RCC 7860 (cell line): Measurements from ENCODE around the gene GSDMA.
"Not testable (repeated sequence)": the region's sequence is repeated elsewhere in the genome, so short reads cannot be mapped to it uniquely, and the experiment has no call there.

Experiments used
- DNase-seq: peaks from one replicate; pipeline ENCODE4 v3.0.0-alpha.2; 2015; ENCODE audit warnings: low spot score
- FAIRE-seq: peaks from 2 replicates; lab custom pipeline; 2012; peaks lifted over from hg19 to GRCh38; lab: Jason Lieb, UNC

GSDMA gene

DNA sequence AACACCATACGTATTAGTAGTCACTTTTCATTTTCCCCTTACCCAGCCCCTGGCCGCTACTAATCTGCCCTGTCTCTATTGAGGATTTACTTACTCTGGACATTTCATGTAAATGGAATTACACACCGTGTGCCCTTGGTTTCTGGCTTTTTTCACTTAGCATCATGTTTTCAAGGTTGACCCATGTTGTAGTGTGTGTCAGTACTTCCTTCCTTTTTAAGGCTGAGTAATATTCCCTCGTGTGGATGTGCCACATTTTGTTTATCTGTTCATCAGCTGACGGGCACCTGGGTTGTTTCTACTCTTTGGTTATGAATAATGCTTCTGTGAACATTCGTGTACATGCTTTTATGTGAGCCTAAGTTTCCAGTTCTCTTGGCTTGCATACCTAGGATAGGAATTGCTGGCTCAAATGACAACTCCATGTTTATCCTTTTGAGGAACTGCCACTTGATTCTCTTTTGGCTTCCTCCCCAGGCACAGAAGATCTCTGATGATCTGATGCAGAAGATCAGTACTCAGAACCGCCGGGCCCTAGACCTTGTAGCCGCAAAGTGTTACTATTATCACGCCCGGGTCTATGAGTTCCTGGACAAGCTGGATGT is 25.5 kb downstream of the GSDMA start:
- no peak for FAIRE-seq
- DNase-seq = no peak

DNA sequence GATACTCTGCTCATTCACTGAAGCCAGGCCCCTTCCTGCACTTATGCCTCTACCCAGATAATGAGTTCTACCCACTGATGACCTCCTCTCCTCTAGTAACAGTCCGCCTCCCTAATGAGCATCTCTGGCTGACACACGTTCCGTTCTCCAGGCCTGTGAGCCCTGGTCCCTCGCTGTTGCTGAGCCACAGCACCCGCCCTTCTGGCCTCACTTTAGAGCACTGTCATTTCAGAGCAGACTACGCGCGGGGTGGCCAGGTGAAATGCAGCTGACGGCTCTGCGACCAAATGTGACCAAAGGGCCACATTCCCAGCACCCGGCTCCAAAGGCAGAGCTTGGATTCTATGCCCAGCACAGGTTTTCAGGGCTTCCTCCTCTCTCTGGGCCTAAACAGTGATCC is 31.6 kb downstream of the GSDMA start:
- no peak for FAIRE-seq

DNA sequence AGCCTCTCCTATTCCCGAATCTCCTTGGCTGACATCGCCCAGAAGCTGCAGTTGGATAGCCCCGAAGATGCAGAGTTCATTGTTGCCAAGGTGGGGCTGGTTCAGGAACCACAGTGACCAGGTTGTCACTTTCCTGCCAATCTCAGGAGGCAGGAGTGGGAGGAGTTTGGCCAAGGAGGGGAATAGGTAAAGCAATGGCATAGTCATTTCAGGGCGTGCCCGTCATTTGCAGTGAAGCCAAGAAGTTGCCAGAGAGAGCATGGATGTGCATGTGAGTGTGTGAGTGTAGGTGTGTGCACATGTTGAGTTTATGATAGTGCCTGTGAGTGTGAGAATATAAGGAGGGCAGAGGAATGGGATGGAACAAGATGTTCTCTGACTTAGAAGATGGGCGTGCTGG is 32.6 kb downstream of the GSDMA start:
- FAIRE-seq = no peak
- no peak for DNase-seq

More for the DNA sequence above, 31.6 kb downstream of the GSDMA start:
- no peak for DNase-seq

DNA sequence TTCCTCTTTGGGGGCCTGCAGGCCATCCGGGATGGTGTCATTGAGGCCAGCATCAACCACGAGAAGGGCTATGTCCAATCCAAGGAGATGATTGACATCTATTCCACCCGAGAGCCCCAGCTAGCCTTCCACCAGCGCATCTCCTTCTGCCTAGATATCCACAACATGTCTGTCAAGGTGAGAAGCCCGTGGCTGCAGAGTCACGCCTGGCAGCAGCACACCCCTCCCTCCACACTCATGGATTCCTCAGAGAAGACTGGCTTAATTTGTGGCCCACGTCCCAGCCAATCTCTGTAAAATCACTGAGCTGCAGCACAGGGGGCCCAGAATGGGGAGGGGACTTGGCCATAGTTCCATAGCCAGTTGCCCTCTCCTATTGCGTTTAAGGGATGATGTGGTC is 33.4 kb downstream of the GSDMA start:
- FAIRE-seq = no peak

DNA sequence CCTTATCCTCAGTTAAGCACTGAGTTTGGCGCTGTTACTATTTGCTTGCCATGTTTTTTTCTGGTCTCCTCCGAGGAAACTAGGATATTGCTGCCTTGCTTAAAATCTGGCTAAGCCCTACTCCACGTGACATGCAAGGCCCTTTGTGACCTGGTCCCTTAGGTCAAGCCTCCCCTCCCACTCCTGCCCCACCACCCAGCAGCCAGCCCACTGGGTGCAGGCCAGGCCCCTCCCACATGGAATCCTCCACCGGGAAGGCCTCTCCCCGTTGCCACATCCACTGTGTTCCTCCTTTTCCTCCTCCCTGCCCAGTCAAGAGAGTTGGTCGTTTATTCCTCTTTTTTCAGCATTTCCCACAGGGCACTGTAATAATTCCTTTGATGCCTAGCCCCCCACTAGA is 34.0 kb downstream of the GSDMA start:
- no peak for DNase-seq
- FAIRE-seq = no peak

More for the DNA sequence above, 33.4 kb downstream of the GSDMA start:
- DNase-seq = no peak

DNA sequence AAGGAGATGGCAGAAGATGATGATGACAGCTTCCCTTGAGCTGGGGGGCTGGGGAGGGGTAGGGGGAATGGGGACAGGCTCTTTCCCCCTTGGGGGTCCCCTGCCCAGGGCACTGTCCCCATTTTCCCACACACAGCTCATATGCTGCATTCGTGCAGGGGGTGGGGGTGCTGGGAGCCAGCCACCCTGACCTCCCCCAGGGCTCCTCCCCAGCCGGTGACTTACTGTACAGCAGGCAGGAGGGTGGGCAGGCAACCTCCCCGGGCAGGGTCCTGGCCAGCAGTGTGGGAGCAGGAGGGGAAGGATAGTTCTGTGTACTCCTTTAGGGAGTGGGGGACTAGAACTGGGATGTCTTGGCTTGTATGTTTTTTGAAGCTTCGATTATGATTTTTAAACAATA is 34.7 kb downstream of the GSDMA start:
- no peak for FAIRE-seq

DNA sequence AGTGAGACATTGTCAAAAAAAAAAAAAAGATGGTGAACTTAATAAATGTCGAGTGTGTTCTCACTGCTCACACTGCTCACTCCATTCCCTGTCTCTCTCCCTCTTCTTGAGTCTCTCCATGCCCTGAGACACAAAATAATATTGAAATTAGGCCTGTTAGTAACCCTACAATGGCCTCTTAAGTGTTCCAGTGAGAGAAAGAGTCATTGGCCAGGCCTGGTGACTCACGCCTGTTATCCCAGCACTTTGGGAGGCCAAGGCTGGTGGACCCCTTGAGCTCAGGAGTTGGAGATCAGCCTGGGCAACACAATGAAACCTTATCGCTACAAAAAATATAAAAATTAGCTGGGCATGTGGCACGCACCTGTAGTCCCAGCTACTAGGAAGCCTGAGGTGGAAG is 36.3 kb downstream of the GSDMA start:
- no peak for DNase-seq
- FAIRE-seq = no peak

More for the DNA sequence above, 34.7 kb downstream of the GSDMA start:
- no peak for DNase-seq

DNA sequence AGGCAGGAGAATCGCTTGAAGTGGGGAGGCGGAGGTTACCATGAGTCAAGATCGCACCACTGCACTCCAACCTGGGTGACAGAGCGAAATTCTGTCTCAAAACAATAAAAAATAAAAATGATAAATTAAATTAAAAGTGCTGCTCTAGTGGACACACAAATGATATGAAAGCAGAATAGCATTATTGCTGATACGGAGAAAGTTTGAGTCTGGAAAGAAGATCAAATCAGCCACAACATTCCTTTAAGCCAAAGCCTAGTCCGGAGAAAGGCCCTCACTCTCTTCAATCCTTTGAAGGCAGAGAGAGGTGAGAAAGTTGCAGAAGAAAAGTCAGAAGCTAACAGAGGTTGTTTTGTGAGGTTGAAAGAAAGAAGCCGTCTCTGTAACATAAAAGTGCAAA is 37.4 kb downstream of the GSDMA start:
- DNase-seq = no peak
- no peak for FAIRE-seq

DNA sequence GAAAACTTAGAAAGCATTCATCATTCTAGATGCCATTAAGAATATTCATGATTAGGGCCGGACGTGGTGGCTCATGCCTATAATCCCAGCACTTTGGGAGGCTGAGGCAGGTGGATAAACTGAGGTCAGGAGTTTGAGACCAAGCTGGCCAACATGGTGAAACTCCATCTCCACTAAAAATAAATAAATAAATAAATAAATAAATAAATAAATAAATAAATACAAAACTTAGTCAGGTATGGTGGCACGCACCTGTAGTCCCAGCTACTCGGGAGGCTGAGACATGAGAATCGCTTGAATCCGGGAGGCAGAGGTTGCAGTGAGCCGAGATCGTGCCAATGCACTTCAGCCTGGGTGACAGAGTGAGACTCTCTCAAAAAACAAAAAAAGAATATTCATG is 38.5 kb downstream of the GSDMA start:
- not testable (repeated sequence) for DNase-seq, FAIRE-seq

DNA sequence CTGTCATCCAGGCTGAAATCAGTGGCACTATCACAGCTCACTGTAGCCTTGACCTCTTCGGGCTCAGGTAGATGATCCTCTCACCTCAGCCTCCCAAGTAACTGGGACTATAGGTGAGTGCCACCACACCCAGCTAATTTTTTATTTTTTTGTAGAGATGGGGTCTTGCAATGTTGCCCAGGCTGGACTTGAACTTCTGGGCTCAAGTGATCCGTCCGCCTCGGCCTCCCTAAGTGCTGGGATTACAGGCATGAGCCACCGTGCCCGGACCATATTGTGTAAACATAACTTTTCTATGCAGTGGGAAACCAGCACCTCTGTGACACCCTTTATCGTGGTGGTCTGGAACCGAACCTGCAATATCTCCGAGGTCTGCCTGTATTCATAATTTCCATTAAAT is 41.3 kb downstream of the GSDMA start:
- no peak for FAIRE-seq
- DNase-seq = no peak

DNA sequence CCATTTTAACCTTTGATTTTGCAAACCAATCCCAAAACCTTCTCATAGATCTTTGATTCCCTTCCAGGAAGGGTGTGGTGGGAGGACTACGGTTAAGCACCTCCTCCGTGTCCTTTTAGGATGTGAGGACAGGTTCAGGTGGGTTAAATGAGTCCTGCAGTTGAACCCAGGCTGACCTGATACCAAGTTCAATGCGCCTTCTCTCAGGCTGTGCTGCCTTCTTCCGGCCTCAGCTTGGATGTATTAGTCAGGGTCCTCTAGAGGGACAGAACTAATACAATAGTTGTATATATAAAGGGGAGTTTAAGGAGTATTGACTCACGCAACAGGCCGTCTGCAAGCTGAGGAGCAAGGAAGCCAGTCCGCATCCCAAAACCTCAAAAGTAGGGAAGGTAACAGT is 41.9 kb downstream of the GSDMA start:
- no peak for FAIRE-seq

DNA sequence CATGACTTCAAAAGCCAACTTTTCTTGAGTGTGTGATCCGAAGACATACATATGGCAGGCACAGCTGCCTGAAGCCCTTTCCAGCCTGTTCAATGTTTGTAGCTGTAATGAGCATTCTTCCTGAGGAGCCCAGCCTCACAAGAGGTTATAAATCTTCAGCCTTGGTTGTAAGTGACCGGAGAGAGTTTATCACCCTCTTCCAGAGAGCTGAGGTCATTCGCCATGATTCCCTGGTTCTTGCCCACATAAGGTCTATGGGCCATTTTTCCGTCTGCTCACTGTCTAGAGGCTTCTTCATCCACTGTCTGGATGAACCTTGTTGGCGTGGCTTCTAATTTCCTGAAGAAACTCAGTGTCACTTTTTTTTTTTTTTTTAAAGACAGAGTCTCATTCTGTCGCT is 42.7 kb downstream of the GSDMA start:
- DNase-seq (no peak), FAIRE-seq (no peak)

More for the DNA sequence above, 41.9 kb downstream of the GSDMA start:
- no peak for DNase-seq

DNA sequence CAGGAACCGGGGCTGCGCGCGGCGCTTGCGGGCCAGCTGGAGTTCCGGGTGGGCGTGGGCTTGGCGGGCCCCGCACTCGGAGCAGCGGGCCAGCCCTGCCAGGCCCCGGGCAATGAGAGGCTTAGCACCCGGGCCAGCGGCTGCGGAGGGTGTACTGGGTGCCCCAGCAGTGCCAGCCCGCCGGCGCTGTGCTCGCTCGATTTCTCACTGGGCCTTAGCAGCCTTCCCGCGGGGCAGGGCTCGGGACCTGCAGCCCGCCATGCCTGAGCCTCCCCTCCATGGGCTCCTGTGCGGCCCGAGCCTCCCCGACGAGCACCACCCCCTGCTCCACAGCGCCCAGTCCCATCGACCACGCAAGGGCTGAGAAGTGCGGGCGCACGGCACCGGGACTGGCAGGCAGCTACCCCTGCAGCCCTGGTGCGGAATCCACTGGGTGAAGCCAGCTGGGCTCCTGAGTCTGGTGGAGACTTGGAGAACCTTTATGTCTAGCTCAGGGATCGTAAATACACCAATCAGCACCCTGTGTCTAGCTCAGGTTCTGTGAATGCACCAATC is 48.2 kb downstream of the GSDMA start:
- not testable (repeated sequence) for FAIRE-seq, DNase-seq

DNA sequence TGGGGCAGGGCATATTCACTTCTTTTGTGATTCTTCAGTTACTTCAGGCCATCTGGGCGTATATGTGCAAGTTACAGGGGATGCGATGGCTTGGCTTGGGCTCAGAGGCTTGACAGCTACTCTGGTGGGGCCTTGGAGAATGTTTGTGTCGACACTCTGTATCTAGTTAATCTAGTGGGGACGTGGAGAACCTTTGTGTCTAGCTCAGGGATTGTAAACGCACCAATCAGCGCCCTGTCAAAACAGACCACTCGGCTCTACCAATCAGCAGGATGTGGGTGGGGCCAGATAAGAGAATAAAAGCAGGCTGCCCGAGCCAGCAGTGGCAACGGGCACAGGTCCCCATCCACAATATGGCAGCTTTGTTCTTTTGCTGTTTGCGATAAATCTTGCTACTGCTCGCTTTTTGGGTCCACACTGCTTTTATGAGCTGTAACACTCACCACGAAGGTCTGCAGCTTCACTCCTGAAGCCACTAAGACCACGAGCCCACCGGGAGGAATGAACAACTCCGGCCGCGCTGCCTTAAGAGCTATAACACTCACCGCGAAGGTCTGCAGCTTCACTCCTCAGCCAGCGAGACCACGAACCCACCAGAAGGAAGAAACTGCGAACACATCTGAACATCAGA is 49.3 kb downstream of the GSDMA start:
- not testable (repeated sequence) for DNase-seq, FAIRE-seq

DNA sequence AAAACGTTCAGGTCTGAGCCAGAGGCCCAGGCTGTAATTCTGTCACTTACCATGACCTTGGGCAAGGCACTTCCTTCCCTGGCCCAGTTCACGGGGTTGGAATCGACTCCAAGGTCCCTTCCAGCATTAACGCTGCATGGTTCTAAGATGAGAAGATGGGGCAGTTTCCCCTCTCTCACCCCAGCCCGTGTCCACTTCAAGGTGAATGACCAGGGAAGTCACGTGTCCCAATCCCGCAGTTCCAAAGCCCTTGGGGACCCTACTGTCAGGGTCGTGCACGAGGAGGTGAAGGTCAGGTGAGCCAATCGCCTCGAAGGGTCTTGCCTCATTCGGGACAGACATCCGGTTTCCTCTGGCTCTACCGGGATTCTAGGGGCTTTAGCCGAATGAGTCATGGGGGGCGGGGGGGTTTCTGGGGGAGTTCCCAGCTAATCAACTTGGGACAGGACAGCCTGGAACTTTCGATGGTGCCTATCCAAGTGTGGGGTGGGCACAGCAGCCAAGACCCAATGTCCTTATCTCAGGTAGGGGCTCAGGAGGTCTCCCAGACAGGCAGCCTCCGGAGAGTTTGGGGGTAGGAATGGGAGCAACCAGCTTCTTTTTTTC is 51.7 kb downstream of the GSDMA start:
- no peak for DNase-seq
- FAIRE-seq = no peak

DNA sequence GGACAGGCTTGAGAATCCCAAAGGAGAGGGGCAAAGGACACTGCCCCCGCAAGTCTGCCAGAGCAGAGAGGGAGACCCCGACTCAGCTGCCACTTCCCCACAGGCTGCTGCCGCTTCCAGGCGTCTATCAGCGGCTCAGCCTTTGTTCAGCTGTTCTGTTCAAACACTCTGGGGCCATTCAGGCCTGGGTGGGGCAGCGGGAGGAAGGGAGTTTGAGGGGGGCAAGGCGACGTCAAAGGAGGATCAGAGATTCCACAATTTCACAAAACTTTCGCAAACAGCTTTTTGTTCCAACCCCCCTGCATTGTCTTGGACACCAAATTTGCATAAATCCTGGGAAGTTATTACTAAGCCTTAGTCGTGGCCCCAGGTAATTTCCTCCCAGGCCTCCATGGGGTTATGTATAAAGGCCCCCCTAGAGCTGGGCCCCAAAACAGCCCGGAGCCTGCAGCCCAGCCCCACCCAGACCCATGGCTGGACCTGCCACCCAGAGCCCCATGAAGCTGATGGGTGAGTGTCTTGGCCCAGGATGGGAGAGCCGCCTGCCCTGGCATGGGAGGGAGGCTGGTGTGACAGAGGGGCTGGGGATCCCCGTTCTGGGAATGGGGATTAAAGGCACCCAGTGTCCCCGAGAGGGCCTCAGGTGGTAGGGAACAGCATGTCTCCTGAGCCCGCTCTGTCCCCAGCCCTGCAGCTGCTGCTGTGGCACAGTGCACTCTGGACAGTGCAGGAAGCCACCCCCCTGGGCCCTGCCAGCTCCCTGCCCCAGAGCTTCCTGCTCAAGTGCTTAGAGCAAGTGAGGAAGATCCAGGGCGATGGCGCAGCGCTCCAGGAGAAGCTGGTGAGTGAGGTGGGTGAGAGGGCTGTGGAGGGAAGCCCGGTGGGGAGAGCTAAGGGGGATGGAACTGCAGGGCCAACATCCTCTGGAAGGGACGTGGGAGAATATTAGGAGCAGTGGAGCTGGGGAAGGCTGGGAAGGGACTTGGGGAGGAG is 52.5 kb downstream of the GSDMA start, which contains the start of gene CSF3:
TSS of gene CSF3 (plus strand) at position 436 of the 993 bp plus-strand sequence. CDS start at position 471, 35 bp downstream.
- FAIRE-seq = no peak

DNA sequence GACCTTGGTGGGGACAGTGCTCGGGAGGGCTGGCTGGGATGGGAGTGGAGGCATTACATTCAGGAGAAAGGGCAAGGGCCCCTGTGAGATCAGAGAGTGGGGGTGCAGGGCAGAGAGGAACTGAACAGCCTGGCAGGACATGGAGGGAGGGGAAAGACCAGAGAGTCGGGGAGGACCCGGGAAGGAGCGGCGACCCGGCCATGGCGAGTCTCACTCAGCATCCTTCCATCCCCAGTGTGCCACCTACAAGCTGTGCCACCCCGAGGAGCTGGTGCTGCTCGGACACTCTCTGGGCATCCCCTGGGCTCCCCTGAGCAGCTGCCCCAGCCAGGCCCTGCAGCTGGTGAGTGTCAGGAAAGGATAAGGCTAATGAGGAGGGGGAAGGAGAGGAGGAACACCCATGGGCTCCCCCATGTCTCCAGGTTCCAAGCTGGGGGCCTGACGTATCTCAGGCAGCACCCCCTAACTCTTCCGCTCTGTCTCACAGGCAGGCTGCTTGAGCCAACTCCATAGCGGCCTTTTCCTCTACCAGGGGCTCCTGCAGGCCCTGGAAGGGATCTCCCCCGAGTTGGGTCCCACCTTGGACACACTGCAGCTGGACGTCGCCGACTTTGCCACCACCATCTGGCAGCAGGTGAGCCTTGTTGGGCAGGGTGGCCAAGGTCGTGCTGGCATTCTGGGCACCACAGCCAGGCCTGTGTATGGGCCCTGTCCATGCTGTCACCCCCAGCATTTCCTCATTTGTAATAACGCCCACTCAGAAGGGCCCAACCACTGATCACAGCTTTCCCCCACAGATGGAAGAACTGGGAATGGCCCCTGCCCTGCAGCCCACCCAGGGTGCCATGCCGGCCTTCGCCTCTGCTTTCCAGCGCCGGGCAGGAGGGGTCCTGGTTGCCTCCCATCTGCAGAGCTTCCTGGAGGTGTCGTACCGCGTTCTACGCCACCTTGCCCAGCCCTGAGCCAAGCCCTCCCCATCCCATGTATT is 53.5 kb downstream of the GSDMA start:
- no peak for DNase-seq
- FAIRE-seq = no peak

More for the DNA sequence above, 52.5 kb downstream of the GSDMA start, which contains the start of gene CSF3:
- no peak for DNase-seq

DNA sequence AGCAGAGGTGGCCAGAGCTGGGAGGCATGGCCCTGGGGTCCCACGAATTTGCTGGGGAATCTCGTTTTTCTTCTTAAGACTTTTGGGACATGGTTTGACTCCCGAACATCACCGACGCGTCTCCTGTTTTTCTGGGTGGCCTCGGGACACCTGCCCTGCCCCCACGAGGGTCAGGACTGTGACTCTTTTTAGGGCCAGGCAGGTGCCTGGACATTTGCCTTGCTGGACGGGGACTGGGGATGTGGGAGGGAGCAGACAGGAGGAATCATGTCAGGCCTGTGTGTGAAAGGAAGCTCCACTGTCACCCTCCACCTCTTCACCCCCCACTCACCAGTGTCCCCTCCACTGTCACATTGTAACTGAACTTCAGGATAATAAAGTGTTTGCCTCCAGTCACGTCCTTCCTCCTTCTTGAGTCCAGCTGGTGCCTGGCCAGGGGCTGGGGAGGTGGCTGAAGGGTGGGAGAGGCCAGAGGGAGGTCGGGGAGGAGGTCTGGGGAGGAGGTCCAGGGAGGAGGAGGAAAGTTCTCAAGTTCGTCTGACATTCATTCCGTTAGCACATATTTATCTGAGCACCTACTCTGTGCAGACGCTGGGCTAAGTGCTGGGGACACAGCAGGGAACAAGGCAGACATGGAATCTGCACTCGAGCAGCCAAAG is 54.7 kb downstream of the GSDMA start:
- FAIRE-seq = no peak
- no peak for DNase-seq
